Endothelial cell of umbilical vein (primary cell): Measurements from ENCODE around the gene CCDC138.

ENCODE experiments used
- EZH2 ChIP-seq: IDR thresholded peaks from 2 replicates; pipeline ENCODE4 v1.6.1; 2012; ENCODE audit warnings: borderline replicate concordance, low read depth, mild to moderate bottlenecking, moderate library complexity, low read length, inconsistent platforms; ENCODE audit not compliant: severe bottlenecking
- POLR2A ChIP-seq: IDR thresholded peaks from 2 replicates; pipeline ENCODE4 v1.6.1; 2012; ENCODE audit warnings: low read depth, mild to moderate bottlenecking, control low read depth, low read length

DNA sequence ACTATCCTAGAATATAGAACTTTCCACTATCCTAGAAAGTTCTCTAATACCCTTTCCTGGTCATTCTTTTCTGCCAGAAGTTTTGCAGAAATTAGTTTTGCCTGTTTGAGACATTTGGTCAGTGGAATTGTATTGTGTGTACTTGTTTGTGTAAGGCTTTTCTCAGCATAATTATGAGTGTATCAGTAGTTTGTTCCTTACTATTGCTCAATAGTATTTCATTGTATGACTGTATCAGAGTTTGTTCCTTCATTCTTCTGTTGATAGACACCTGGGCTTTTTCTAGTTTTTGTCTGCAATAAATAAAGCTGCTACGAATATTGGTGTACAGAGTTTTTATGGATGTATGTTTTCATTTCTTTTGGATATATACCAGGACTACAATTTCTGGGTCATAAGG lies 27.2 kb downstream of the CCDC138 start:
- TF ChIP-seq EZH2 (no peak), POLR2A (no peak)
